K562 (cell line): ENCODE data around the gene MAP3K7.

ENCODE experiments used
- CHD7 ChIP-seq: fragments of 200-600 bp; sonication (generic); IDR thresholded peaks from one replicate; pipeline ENCODE4 v1.6.1; 2012; ENCODE audit warnings: mild to moderate bottlenecking, low read depth, low read length, inconsistent platforms
- FOXM1 ChIP-seq, 2 experiments: fragments of 450-650 bp in 1 of 2; sonication (generic) in 1 of 2; formaldehyde crosslinking in 1 of 2; IDR thresholded peaks; 2 replicates each; pipeline versions ENCODE4 v1.6.1 to v1.9.0; 2017 to 2022; ENCODE audit warnings: low read depth in 2 of 2, mild to moderate bottlenecking in 2 of 2, missing genetic modification reagents in 1 of 2, moderate library complexity in 1 of 2
- ZNF197 ChIP-seq: fragments of 200-800 bp; sonication (Bioruptor generic); IDR thresholded peaks from 2 replicates; pipeline ENCODE4 v1.6.1; 2016; ENCODE audit warnings: low read depth, missing genetic modification characterization, missing compliant biosample characterization
- TF ChIP-seq, protein P1 (sequence below), 3 experiments: IDR thresholded peaks in 2 of 3; conservative IDR thresholded peaks in 1 of 3; 2 replicates each; pipeline ENCODE4 v1.5.1; 2011 to 2012; ENCODE audit warnings: low read length in 3 of 3, mild to moderate bottlenecking in 3 of 3, control low read depth in 2 of 3, improper control_type of control experiment in 1 of 3, inconsistent platforms in 1 of 3, low read depth in 1 of 3, mixed read lengths in 1 of 3, moderate library complexity in 1 of 3; ENCODE audit not compliant: insufficient read depth in 2 of 3

DNA sequence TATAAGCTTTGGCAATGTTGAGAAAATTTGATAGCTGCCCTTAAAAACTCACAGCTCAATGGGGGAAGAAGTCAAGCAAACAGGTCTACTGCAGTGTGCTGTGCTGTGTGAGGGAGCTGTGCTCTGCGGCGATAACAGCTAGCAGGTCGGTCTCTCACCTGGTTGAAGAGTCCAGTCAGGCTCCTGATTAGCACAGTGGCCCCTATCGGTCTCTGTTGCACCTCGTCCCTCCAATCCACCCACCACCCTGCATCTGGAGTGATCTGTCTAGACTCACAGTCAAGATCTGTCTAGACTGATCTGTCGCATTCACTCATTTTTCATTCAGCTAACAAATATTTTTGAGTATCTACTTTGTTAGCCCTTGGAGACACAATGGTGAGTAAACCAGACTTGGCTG lies 94.1 kb downstream of the MAP3K7 start:
- no peak for TF ChIP-seq FOXM1 (IDR thresholded peaks at IDR 0.05; ENCODE audit: low read depth)
- TF ChIP-seq FOXM1 (CRISPR knock-in tag; IDR thresholded peaks at IDR 0.05; ENCODE audit: low read depth) = no peak
- no peak for TF ChIP-seq ZNF197
- no peak for TF ChIP-seq CHD7
- TF ChIP-seq, protein P1, sequence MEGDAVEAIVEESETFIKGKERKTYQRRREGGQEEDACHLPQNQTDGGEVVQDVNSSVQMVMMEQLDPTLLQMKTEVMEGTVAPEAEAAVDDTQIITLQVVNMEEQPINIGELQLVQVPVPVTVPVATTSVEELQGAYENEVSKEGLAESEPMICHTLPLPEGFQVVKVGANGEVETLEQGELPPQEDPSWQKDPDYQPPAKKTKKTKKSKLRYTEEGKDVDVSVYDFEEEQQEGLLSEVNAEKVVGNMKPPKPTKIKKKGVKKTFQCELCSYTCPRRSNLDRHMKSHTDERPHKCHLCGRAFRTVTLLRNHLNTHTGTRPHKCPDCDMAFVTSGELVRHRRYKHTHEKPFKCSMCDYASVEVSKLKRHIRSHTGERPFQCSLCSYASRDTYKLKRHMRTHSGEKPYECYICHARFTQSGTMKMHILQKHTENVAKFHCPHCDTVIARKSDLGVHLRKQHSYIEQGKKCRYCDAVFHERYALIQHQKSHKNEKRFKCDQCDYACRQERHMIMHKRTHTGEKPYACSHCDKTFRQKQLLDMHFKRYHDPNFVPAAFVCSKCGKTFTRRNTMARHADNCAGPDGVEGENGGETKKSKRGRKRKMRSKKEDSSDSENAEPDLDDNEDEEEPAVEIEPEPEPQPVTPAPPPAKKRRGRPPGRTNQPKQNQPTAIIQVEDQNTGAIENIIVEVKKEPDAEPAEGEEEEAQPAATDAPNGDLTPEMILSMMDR (IDR thresholded peaks at IDR 0.05 in 2 of 3, conservative IDR thresholded peaks at IDR 0.05 in 1 of 3; ENCODE audit: insufficient read depth in 2 of 3, low read depth in 1 of 3, low read length in 3 of 3) = no peak
